Aorta (tissue), 5 donors: ENCODE measurements around the gene TNFSF13B. TPM values are rescaled to one million over a fixed set of nuclear protein-coding genes. Genes with fewer than 3 reads are reported as not detected.
A peak's percentile ranks its signal among the peaks of the same experiment; 100 is the strongest.

ENCODE experiments used
- ATAC-seq: fragments of 200-7000 bp; cut with Tn5 transposase; one replicate; pipeline ENCODE4 v1.9.1; 2022; ENCODE audit warnings: moderate library complexity; ENCODE audit not compliant: low FRiP score
- DNase-seq, 2 donors: peaks; one replicate each; pipeline ENCODE4 v3.0.0-alpha.2; 2020
- H3K27ac ChIP-seq, 2 donors: one replicate each; pipeline ENCODE4 v1.5.1; 2013; ENCODE audit warnings: low read length in 2 of 2, mild to moderate bottlenecking in 2 of 2, moderate library complexity in 2 of 2, control low read depth in 1 of 2, inconsistent platforms in 1 of 2, low read depth in 1 of 2
- H3K27me3 ChIP-seq, 2 donors: one replicate each; pipeline ENCODE4 v1.6.1; 2013; ENCODE audit warnings: control low read depth in 1 of 2, low read length in 1 of 2, mild to moderate bottlenecking in 1 of 2, moderate library complexity in 1 of 2; ENCODE audit not compliant: insufficient read depth in 2 of 2, control insufficient read depth in 1 of 2
- H3K36me3 ChIP-seq, 2 donors: one replicate each; pipeline ENCODE4 v1.6.1; 2013; ENCODE audit warnings: control low read depth in 1 of 2, low read length in 1 of 2, mild to moderate bottlenecking in 1 of 2; ENCODE audit not compliant: insufficient read depth in 2 of 2, control insufficient read depth in 1 of 2
- H3K4me1 ChIP-seq, 2 donors: one replicate each; pipeline ENCODE4 v1.6.1; 2013; ENCODE audit warnings: low read length in 2 of 2, control low read depth in 1 of 2, mild to moderate bottlenecking in 1 of 2, moderate library complexity in 1 of 2; ENCODE audit not compliant: insufficient read depth in 2 of 2, control insufficient read depth in 1 of 2
- H3K4me3 ChIP-seq, 2 donors: one replicate each; pipeline ENCODE4 v1.5.1; 2013; ENCODE audit warnings: low read length in 2 of 2, control low read depth in 1 of 2, mild to moderate bottlenecking in 1 of 2
- H3K9me3 ChIP-seq: one replicate; pipeline ENCODE4 v1.6.1; 2013; ENCODE audit warnings: mild to moderate bottlenecking, low read length; ENCODE audit not compliant: control insufficient read depth
- WGBS, 2 donors: extraction: QIAGEN DNeasy Blood & Tissue Kit; methylation state at CpG; one replicate each; pipeline ENCODE4 v1.1.7; 2013; 5-methylcytosine and 5-hydroxymethylcytosine counted together
- intact Hi-C, 2 donors: fragments of 100-400 bp; cut with DNase I; formaldehyde crosslinking; loops; one replicate each; pipeline versions ENCODE4 v1.14.2 to v1.15.0; 2022
- polyA plus RNA-seq, 2 donors: library from polyadenylated mRNA; stranded (reverse); fragments of 200-250 nt; gene quantifications; one replicate each; pipeline ENCODE4 v1.2.3, GENCODE V29; 2013
- total RNA-seq, 2 donors: library from RNA; stranded (reverse); fragmentation: NEBNext Ultra II Directional; extraction: Animal tissue kit (Norgen Biotek cat#: 25700); gene quantifications; one replicate each; pipeline ENCODE4 v1.2.1, GENCODE V29; 2021
- donor health status: healthy with polysubstance abuse.
- donor health status: Bipolar disorder and iron deficiency.
- donor health status: DM: no; HTN: no; CAD: no.
- donor health status: DM: no; HTN: no; CAD: no.
- donor health status: DM: yes; HTN: yes; CAD: no.

TNFSF13B gene
- total and polyA plus RNA-seq, 4 donors: 1.3 to 25.7 (median 11.9) TPM

- ATAC-seq (no peak), DNase-seq (no peak)
- Histone ChIP-seq H3K9me3 (no peaks in the 10 kb centered on the region), H3K4me3 (no peak overlapping the region), H3K4me1 (no peaks in the 10 kb centered on the region), H3K27me3 (no peaks in the 10 kb centered on the region), H3K27ac (no peak overlapping the region), H3K36me3 (no peaks in the 10 kb centered on the region)
- intact Hi-C loops: no loop called here
- WGBS, 2 donors: 87 to 88% methylated on average over 5 of the region's 5 CpGs
Observed at GRCh38 chr13:108273429-108274118, 4.1 kb downstream of the TNFSF13B start.

- no peaks in the 10 kb centered on the region for H3K4me1 ChIP-seq
- no peak overlapping the region for H3K27ac ChIP-seq
- no peaks in the 10 kb centered on the region for H3K9me3 ChIP-seq
- H3K36me3 ChIP-seq: no peaks in the 10 kb centered on the region
- H3K27me3 ChIP-seq: no peaks in the 10 kb centered on the region
- DNase-seq (no peak), ATAC-seq (peak; percentile 60)
- intact Hi-C loops: no loop called here
- no peak overlapping the region for H3K4me3 ChIP-seq
Observed at GRCh38 chr13:108274718-108275117, 5.2 kb downstream of the TNFSF13B start.

GRCh38 chr13:108276060-108276459 is 6.5 kb downstream of the TNFSF13B start:
- ATAC-seq (peak; percentile 85), DNase-seq (peak in 1 of 2 donors; percentile 66)
- intact Hi-C loops: no loop called here
- Histone ChIP-seq H3K9me3 (no peaks in the 10 kb centered on the region), H3K4me3 (no peak overlapping the region), H3K4me1 (no peaks in the 10 kb centered on the region), H3K36me3 (no peaks in the 10 kb centered on the region), H3K27ac (no peak overlapping the region), H3K27me3 (no peaks in the 10 kb centered on the region)
- 43 to 47% methylated on average over 6 of the region's 6 CpGs for WGBS, 2 donors

- intact Hi-C loops: no loop called here
- H3K27me3 ChIP-seq: no peaks in the 10 kb centered on the region
- H3K4me1 ChIP-seq: no peaks in the 10 kb centered on the region
- H3K36me3 ChIP-seq: no peaks in the 10 kb centered on the region
- WGBS, 2 donors: 93 to 96% methylated on average over 1 of the region's 1 CpG
- H3K9me3 ChIP-seq: no peaks in the 10 kb centered on the region
- H3K4me3 ChIP-seq: no peak overlapping the region
- DNase-seq (no peak), ATAC-seq (no peak)
- H3K27ac ChIP-seq: no peak overlapping the region
Observed at GRCh38 chr13:108278466-108278865, 8.9 kb downstream of the TNFSF13B start.

- ATAC-seq: no peak
- H3K4me3 ChIP-seq: no peak overlapping the region
- no peaks in the 10 kb centered on the region for H3K9me3 ChIP-seq
- no peaks in the 10 kb centered on the region for H3K36me3 ChIP-seq
- H3K27me3 ChIP-seq: no peaks in the 10 kb centered on the region
- WGBS, 2 donors: 65% methylated on average over 4 of the region's 4 CpGs
- no peak overlapping the region for H3K27ac ChIP-seq
- H3K4me1 ChIP-seq: no peaks in the 10 kb centered on the region
- intact Hi-C loops: no loop called here
- DNase-seq: no peak
Observed at GRCh38 chr13:108281901-108282300, 12.4 kb downstream of the TNFSF13B start.

- Histone ChIP-seq H3K36me3 (no peaks in the 10 kb centered on the region), H3K4me1 (no peaks in the 10 kb centered on the region), H3K4me3 (no peak overlapping the region), H3K27ac (no peak overlapping the region), H3K9me3 (no peaks in the 10 kb centered on the region), H3K27me3 (no peaks in the 10 kb centered on the region)
- DNase-seq (no peak), ATAC-seq (peak; percentile 29)
- 18 to 35% methylated on average over 3 of the region's 3 CpGs for WGBS, 2 donors
- intact Hi-C loops: no loop called here
Observed at GRCh38 chr13:108283110-108283509, 13.6 kb downstream of the TNFSF13B start.

GRCh38 chr13:108288741-108289140 is 19.2 kb downstream of the TNFSF13B start:
- no peak overlapping the region for H3K27ac ChIP-seq
- no peaks in the 10 kb centered on the region for H3K9me3 ChIP-seq
- ATAC-seq (no peak), DNase-seq (no peak)
- no peak overlapping the region for H3K4me3 ChIP-seq
- 35 to 43% methylated on average over 6 of the region's 6 CpGs for WGBS, 2 donors
- intact Hi-C loops: no loop called here
- H3K27me3 ChIP-seq: no peaks in the 10 kb centered on the region
- H3K4me1 ChIP-seq: no peaks in the 10 kb centered on the region
- no peaks in the 10 kb centered on the region for H3K36me3 ChIP-seq

- no peak overlapping the region for H3K4me3 ChIP-seq
- no peak overlapping the region for H3K27ac ChIP-seq
- DNase-seq: no peak
- intact Hi-C loops: no loop called here
- ATAC-seq: no peak
- H3K27me3 ChIP-seq: no peaks in the 10 kb centered on the region
- no peaks in the 10 kb centered on the region for H3K4me1 ChIP-seq
- no peaks in the 10 kb centered on the region for H3K9me3 ChIP-seq
- WGBS, 2 donors: 9 to 22% methylated on average over 1 of the region's 1 CpG
- H3K36me3 ChIP-seq: no peaks in the 10 kb centered on the region
Observed at GRCh38 chr13:108289819-108290218, 20.3 kb downstream of the TNFSF13B start.

GRCh38 chr13:108297114-108297513 is 27.6 kb downstream of the TNFSF13B start:
- intact Hi-C loops: no loop called here
- no peak overlapping the region for H3K27ac ChIP-seq
- no peaks in the 10 kb centered on the region for H3K9me3 ChIP-seq
- H3K4me1 ChIP-seq: no peaks in the 10 kb centered on the region
- H3K27me3 ChIP-seq: no peaks in the 10 kb centered on the region
- H3K36me3 ChIP-seq: no peaks in the 10 kb centered on the region
- WGBS, 2 donors: 85 to 94% methylated on average over 1 of the region's 1 CpG
- H3K4me3 ChIP-seq: no peak overlapping the region
- ATAC-seq: no peak
- DNase-seq: no peak
